22Rv1 (cell line): ENCODE results near the gene GOLGA6L22.
"Not testable (repeated sequence)": the region's sequence is repeated elsewhere in the genome, so short reads cannot be mapped to it uniquely, and the experiment has no call there.

Experiments
- H3K27ac ChIP-seq: fragments of 450-650 bp; 2 replicates; pipeline ENCODE4 v1.5.1; 2017

GOLGA6L22 gene

GRCh38 chr15:22458603-22459002 is at the start of gene GOLGA6L22:
Gene GOLGA6L22, plus strand, starts transcription at chr15:22458903. Its CDS starts 91 bp downstream, at chr15:22458994.
- H3K27ac ChIP-seq = not testable (repeated sequence)

- H3K27ac ChIP-seq = not testable (repeated sequence)
Observed at GRCh38 chr15:22417288-22417687, 41.4 kb upstream of the GOLGA6L22 start.

GRCh38 chr15:22417795-22418194 is 40.9 kb upstream of the GOLGA6L22 start:
- H3K27ac ChIP-seq = not testable (repeated sequence)

- not testable (repeated sequence) for H3K27ac ChIP-seq
Observed at GRCh38 chr15:22418212-22418611, 40.5 kb upstream of the GOLGA6L22 start.

- H3K27ac ChIP-seq = not testable (repeated sequence)
Observed at GRCh38 chr15:22418666-22419065, 40.0 kb upstream of the GOLGA6L22 start.

- H3K27ac ChIP-seq = not testable (repeated sequence)
Observed at GRCh38 chr15:22420340-22420739, 38.4 kb upstream of the GOLGA6L22 start.

GRCh38 chr15:22429426-22429825 is 29.3 kb upstream of the GOLGA6L22 start:
- H3K27ac ChIP-seq = not testable (repeated sequence)

GRCh38 chr15:22431687-22432086 is 27.0 kb upstream of the GOLGA6L22 start:
- not testable (repeated sequence) for H3K27ac ChIP-seq

GRCh38 chr15:22494490-22495113 is 35.9 kb downstream of the GOLGA6L22 start:
- H3K27ac ChIP-seq = not testable (repeated sequence)

GRCh38 chr15:22497200-22497599 is 38.5 kb downstream of the GOLGA6L22 start:
- not testable (repeated sequence) for H3K27ac ChIP-seq

- not testable (repeated sequence) for H3K27ac ChIP-seq
Observed at GRCh38 chr15:22498220-22498925, 39.7 kb downstream of the GOLGA6L22 start.

- not testable (repeated sequence) for H3K27ac ChIP-seq
Observed at GRCh38 chr15:22502272-22502671, 43.6 kb downstream of the GOLGA6L22 start.

GRCh38 chr15:22506959-22507358 is 48.3 kb downstream of the GOLGA6L22 start:
- H3K27ac ChIP-seq = not testable (repeated sequence)

- H3K27ac ChIP-seq = not testable (repeated sequence)
Observed at GRCh38 chr15:22516140-22516539, 57.4 kb downstream of the GOLGA6L22 start.
